Activated CD8-positive, alpha-beta memory T cell treated with anti-CD3 and anti-CD28 coated beads for 36 hours (primary cell): Measurements from ENCODE around the gene SLC6A9. TPM values are rescaled to one million over a fixed set of nuclear protein-coding genes. Genes with fewer than 3 reads are reported as not detected.

Source experiments
- CTCF ChIA-PET: fragments of 350-600 bp; sonication (Branson Sonifier 250); formaldehyde crosslinking; loops from one replicate; lab custom pipeline; 2021; ENCODE audit warnings: antibody characterized with exemption; lab: Charles Lee
- POLR2A ChIA-PET: fragments of 350-600 bp; sonication (Branson Sonifier 250); formaldehyde crosslinking; loops from one replicate; lab custom pipeline; 2021; ENCODE audit warnings: antibody characterized with exemption; lab: Charles Lee
- total RNA-seq, 2 experiments: library from RNA; stranded (reverse); gene quantifications; one replicate each; pipeline ENCODE4 v1.2.3, GENCODE V29; 2021

Gene SLC6A9
- total RNA-seq, 2 experiments from 2014 or later, result 11.0 to 12.2 TPM

DNA sequence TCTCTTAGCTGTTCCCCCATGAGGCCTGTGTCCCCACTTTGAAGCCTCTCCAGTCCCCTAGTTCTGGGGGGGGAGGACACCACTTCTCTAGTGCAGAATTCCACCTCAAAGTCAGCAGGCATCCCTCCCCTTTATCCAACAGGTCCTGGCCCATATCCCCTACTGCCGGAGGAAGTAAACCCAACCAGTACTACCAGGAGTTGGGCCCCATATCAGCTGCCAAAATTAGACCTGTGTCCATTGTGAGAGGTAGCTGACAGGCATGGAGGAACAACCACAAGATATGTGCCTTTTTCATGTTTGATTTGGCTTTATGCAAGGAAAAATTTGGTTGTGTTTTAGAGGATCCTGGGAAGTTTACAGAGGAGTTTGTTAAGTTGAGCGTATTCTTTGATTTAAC lies 22.1 kb upstream of the SLC6A9 start:
- POLR2A ChIA-PET, result no interaction called here
- CTCF ChIA-PET, result no interaction called here

DNA sequence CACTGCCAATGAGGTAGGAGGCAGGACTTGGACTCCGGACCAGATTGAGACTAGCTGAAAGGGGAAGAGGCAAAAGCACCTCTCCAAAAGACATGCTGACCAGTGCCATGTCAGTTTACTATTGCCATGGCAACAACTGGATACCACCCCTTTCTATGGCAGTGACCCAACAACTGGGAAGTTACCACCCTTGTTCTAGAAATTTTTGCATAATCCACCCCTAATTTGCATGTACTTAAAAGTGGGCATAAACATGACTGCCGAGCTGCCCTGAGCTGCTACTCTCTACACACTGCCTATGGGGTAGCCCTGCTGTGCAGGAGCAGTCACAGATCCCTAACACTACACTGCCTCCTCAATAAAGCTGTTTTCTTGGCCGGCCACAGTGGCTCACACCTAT lies 19.0 kb upstream of the SLC6A9 start:
- ChIA-PET POLR2A (no interaction called here), CTCF (no interaction called here)

DNA sequence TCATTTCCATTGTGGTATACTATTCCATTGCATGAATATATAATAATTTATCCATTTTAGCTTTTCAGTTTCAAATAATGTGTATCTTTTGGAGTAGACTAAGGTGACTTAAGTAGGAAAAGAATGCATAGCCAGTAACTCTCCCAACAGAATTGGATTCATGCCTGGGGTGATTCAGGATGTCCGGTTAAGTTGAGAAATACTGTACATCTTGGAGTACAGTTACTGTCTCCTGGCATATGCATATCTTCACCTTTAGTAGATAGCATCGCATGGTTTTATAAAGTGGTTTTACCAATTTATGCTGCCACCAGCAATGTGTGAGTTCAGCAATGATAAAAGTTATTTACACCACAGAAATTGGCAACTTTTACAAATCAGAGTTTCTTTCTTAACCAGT lies 18.6 kb upstream of the SLC6A9 start:
- CTCF ChIA-PET, result no interaction called here
- POLR2A ChIA-PET, result no interaction called here

DNA sequence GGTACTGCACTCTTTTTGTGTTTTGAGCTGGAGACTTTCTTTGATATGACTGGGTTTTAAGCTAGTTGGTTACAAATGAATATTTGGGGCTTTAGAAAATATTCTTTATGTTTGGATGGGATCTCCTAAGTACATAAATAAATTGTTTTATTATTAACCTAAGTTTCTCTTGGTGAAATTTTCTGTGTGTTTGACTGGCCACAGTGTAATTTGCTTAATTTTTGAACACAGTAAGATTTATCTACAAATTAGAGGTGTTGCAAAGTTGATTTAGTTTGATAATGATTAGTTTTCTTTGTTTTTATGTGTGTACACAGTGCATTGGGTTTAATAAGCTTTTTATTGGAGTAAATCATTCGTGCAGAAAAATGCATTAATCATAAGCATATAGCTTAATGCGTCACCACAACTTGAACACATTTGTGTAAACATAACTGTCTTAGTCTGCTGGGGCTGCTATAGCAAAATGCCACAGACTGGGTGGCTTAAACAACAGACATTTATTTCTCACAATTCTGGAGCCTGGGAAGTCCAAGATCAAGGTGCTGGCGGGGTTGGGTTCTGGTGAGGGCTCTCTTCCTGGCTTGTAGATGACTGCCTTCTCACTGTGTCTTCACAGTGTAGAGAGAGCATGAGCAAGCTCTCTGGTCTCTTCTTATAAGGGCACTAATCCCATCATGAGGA lies 17.4 kb upstream of the SLC6A9 start:
- POLR2A ChIA-PET, result interaction anchor here (0.6 kb wide), 1 partner anchor 18 kb away, joined by 3 read pairs; no protein-coding TSS in a partner anchor
- CTCF ChIA-PET, result interaction anchor here (0.5 to 2.9 kb wide), 16 partner anchors 8 to 1752 kb away, joined by 3 to 23 read pairs (median 4); partner anchors contain the start of genes SLC6A9 and ST3GAL3

DNA sequence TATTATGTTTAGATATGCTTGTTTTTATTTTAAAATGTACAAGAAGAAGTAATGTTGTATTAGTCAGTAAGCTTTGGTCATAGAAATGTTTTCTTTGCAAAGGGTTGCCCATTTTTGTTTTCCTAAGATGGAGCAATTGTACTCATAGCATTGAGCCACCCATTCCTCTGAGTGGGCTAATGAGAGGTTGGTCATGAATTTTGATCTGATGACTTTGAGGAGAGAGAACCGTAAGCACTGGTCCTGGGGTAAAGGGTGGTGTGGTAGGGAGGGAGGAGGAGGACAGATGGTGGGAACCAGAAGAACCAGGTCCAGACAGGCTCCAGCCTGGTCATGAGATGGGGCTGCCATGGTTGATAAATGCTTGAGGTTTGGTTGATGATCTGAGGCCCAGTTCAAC lies 15.9 kb upstream of the SLC6A9 start:
- ChIA-PET POLR2A (no interaction called here), CTCF (interaction anchor here (0.7 to 2.9 kb wide), 15 partner anchors 11 to 1323 kb away, joined by 3 to 23 read pairs (median 4); partner anchors contain the start of genes ATP6V0B and CCDC24)

DNA sequence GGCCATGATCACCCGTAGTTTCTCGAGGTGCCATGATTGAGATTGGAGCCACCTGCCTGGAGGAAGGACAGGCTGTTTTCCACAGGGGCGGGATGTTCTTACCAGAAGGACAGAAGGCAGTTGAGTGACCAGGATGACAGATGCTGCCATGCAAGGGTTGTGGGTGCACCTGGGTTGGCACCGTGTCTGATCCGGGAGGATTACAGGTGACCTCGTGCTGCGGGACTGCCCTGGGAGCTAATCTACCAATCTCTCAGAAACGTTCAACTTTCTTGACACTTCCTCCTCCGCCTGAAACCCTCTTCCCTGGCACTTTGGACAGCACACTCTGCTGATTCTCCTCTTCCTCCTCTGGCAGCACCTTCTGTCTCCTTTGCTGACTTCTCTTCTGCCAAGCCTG lies 13.8 kb upstream of the SLC6A9 start:
- CTCF ChIA-PET, result no interaction called here
- POLR2A ChIA-PET, result no interaction called here

DNA sequence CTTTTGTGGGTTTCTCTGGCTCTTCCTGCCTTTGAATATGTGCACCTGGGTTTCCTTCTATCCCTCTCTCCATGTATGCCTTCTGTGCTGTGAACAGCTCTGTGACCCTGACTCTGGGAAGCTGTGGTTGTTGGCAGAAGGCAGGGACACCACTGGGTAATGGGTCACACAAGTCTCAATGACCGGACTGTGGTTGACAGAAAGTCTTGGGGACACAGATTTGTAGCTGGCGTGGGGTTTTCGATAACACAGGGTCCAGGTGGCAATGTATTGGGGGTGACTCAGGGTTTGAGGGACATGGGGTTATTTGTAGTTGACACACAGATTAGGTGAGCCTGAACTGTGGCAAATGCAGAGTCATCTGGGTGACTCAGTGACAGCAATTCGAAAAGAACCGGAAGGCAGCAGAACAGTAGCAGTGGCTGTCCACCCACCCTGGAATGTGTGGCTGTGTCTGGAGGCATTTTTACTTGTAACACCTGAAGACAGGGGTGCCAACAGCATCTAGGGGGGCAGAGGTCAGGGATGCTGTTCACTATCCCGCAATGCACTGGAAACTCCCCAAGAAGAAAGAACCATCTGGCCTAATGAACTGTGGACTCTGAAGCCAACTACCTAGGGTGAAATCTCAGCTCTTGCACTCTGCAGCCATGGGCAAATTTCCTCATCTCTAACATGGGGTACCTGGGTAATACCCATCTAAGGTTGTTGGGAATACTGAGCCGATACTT lies 13.0 kb upstream of the SLC6A9 start:
- POLR2A ChIA-PET, result no interaction called here
- CTCF ChIA-PET, result interaction anchor here (3.6 kb wide), 1 partner anchor 39 kb away, joined by 20 read pairs; no protein-coding TSS in a partner anchor

DNA sequence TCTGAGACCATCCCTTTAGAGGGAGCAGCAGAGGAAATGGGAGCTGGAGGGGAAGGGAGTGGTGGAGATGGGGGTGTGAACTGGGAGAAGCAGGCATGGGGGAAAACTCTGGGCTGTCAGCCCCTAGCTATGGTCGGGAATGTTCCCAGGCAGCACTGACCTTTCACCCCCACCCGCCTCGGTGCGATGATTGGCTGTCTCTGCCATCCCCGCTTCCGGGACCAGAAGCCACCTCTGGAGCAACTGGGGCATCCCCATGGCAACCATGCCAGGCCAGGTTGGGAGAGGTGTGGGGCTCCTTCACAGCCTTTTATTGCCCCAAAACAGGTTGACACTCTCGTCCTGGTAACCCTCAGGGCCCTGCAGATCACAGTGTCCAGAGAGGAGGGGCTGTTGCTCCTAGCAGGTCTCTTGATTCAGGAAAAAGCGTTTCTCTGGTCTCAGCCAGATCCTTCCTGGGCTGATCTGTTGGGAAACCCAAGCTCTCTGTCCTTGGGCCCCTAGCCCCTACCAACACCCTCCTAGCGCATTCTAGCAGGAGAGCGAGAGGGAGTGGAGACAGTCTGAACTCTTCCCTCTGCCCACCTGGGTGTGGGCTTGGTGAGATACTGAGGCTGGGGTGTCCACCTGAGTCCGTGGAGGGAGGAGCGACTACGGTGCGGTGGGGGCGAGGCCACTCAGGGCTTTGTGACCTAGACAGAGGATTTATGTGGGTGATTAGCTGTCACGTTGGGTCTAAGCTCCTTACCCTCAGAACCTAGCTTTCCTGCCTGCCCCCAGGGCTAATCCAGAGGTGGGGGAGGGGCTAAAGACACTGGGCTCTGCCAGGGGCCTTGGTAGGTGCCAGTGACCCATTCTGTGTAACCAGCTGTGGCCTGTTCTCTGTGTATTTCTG lies 12.2 kb upstream of the SLC6A9 start:
- ChIA-PET CTCF (interaction anchor here (3.6 kb wide), 1 partner anchor 38 kb away, joined by 20 read pairs; no protein-coding TSS in a partner anchor), POLR2A (no interaction called here)

DNA sequence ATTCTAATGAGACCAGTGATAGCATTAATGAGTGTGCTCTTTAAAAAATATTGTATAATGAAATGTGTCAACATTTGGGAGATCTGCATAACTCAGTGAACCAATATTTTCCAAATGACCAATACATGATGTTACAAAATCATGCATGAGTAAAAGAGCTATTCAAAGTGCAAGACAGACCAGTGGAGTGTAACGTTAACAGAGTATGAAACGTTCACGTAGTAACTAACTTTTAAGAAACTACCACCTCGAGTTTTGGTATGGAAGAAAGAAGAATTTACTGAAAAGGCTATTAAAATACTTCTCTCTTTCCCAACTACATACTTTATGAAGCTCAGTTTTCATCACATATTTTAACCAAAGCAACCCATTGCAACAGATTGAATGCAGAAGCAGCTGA lies 9.6 kb upstream of the SLC6A9 start:
- POLR2A ChIA-PET, result interaction anchor here (0.5 kb wide), 1 partner anchor 124 kb away, joined by 3 read pairs; no protein-coding TSS in a partner anchor
- CTCF ChIA-PET, result interaction anchor here (3.6 kb wide), 1 partner anchor 35 kb away, joined by 20 read pairs; no protein-coding TSS in a partner anchor

DNA sequence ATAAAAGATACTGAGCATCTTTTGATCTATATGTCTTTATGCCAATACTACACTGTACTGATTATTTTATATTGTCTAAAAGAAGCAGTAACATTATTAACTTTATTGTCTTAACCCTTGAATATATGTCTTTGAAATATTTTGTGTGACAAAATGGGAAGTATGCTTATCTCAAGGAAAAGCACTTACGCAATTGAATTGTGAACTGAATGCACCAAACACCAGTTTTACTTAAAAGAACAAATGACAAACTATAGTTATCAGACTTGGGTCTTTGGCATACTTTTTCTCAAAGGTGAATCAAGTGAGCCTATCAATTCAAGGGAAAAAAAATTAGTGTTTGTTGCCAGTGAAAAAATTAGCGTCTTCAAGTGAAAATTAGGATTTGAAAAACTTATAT lies 9.2 kb upstream of the SLC6A9 start:
- POLR2A ChIA-PET, result interaction anchor here (0.5 kb wide), 1 partner anchor 125 kb away, joined by 3 read pairs; no protein-coding TSS in a partner anchor
- CTCF ChIA-PET, result interaction anchor here (1.2 to 3.6 kb wide), 3 partner anchors 35 to 47 kb away, joined by 3 to 20 read pairs (median 8); no protein-coding TSS in a partner anchor

DNA sequence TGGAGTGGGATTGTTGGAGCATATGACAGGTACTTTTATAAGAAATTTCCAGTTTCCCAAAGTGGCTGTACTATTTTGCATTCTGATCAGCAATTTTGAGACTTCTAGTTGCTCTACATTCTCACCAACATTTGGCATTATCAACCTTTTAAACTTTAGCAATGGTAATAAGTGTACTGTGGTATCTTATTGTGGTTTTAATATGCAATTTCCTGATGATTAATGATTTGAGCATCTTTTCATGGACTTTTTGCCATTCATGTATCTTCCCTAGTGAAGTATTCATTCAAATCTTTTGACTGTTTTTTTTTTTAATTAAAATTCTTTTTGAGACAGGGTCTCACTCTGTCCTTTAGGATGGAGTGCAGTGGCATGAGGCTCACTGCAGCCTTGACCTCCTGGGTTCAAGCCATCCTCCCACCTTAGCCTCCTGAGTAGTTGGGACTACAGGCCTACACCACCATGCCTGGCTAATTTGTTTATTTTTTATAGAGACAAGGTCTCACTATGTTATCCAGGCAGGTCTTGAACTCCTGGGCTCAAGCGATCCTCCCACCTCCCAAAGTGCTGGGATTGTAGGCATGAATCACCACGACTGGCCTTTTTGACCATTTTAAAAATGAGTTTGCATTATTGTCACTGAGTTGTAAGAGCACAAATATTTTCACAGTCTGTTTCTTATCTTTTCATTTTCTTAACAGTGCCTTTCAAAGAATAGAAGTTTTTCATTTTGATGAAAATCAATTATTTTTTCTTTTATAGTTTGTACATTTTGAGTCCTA lies 7.8 kb upstream of the SLC6A9 start:
- CTCF ChIA-PET, result interaction anchor here (1.2 to 1.4 kb wide), 2 partner anchors 34 to 46 kb away, joined by 3 to 8 read pairs; no protein-coding TSS in a partner anchor
- POLR2A ChIA-PET, result no interaction called here

DNA sequence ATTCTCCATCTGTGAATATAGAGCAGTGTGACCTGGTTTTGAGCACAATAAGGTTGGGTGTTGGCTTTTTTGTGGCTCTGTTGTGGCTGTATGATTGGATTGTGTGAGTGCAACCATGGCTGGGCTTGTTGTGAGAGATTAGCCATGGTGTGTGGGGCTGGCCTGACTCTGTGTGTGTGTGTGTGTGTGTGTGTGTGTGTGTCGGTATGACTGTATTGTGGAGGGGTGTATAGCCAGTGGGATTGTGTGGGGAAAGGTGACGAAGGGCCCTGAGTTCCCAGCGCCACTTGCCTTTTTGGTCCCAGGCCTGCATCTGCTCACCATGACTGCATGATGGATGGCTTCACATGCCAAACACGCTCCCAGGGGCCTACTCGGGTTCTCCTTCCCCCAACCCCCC lies 5.9 kb upstream of the SLC6A9 start:
- ChIA-PET CTCF (interaction anchor here (0.8 to 4.3 kb wide), 9 partner anchors 9 to 274 kb away, joined by 3 to 55 read pairs (median 4); no protein-coding TSS in a partner anchor), POLR2A (interaction anchor here (1.5 kb wide), 1 partner anchor 32 kb away, joined by 4 read pairs; no protein-coding TSS in a partner anchor)

DNA sequence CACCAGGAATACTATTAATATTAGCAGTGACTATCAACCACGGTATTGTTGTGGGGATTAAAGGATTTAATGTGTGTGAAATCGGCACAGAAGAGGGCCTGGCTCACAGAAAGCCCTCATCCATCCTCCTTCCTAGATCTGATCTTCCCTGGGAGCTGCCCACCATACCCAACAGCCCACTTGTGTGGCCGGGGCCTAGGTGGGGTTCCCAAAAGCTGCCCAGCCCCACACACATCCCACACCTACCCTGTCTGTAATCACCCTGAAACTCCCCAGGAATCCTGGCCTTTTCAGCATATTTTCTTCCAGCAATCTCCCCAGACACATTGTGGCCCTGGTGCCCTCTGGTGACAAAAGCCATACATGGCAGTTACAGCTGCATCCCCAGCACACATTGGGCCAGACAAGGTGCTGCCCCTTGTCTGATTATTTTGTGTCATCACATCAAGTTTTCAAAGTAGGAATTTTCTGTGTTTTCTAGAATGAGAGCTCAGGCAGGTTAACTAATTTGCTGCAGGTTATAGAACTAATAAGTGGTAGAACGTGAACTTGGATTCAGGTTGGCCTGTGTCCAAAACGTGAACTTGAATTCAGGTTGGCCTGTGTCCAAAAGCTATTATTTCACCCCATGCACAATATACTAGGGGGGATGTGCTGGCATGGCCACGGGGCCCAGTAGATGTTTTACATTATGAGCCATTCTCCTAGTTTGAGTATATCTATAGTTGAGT lies 5.3 kb upstream of the SLC6A9 start:
- ChIA-PET CTCF (interaction anchor here (0.8 to 4.3 kb wide), 9 partner anchors 9 to 273 kb away, joined by 3 to 55 read pairs (median 4); no protein-coding TSS in a partner anchor), POLR2A (interaction anchor here (1.5 kb wide), 1 partner anchor 31 kb away, joined by 4 read pairs; no protein-coding TSS in a partner anchor)

DNA sequence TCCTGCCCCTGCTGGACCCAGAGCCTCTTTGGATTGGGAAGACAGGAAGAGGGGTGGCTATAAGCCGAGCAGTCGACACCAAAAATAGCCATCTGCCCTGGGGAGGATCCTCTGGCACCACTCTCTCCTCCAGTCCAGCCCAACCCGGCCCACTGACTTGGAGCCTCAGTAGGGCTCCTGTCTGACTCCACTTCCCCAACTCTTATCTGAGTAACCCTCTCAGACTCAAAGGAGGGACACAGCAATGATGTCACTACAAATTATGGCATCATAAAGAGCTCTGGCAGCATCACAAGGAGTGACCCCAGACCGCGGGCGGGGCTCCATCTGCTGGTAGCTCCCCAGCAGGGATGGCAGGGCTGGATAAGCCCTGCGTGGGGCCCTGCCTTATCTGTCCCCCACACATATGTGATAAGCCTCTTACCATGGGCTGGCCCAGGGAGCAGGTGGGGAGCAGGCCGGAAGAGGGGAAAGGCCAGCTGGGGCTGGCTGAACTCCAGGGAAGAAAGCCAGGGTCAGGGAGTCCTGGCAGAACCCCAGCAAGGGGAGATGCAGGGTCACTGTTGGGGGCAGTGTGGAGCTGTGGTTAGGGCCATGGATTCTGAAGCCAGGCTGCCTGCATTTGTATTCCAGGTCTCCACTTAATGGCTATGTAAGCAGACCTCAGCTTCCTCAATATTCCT lies 4.6 kb upstream of the SLC6A9 start:
- CTCF ChIA-PET, result interaction anchor here (1.1 to 4.3 kb wide), 7 partner anchors 8 to 272 kb away, joined by 3 to 55 read pairs (median 7); no protein-coding TSS in a partner anchor
- POLR2A ChIA-PET, result interaction anchor here (1.5 kb wide), 1 partner anchor 31 kb away, joined by 4 read pairs; no protein-coding TSS in a partner anchor

DNA sequence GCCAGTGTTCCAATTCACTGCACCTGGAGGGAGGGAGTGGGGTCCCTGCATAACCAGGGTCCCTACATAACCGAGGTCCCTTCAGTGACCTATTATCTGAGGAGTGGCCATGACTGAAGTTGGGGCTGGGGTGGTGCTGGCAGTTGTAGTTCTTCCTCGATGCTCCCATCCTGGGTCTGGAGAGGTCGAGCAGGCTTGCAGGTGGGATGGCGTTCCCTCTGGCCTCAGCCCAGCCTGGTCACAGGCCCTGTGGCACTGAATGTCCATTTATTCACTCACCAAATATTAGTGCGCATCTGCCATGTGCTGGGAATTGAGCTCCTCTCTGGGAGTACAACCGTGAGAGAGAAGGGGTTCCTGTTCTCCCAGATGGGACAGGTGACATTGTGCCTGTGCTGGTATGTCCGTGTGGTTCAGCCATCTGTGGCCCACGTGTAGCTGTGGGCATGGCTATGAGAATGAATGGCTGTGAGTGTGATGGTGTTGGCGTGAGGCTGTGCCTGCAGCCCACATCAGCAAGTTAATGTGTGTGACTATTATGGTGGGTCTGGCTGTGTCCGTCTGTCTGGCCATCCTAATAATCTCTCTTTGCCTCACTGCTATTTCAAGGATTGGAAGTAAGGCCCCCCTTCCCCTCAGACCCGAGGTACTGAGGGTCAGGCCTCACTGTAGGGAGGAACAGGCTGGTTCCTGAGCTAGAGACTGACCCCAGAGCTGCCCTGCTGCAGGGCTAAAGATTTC lies 3.9 kb upstream of the SLC6A9 start:
- ChIA-PET CTCF (interaction anchor here (1.6 to 4.3 kb wide), 4 partner anchors 13 to 269 kb away, joined by 3 to 55 read pairs (median 11); no protein-coding TSS in a partner anchor), POLR2A (no interaction called here)

DNA sequence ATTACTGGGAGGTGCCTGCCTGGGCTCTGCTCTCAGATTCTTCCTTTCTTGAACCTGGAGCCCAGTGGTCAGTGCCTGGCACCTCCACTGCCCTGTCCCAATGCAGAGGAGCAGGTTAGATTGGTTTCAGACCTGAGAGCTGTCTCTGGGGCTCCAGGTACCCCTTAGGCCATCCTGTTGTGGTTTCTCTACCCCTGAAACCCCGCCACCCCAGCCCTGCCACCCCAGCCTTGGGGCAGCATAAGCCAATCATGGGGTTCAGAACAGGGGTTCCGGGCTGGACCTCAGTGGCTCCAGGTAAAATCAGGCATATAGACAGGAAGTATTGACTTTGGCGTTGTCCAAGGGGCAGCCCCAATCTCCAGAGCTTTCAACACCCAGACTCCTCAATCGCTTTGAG lies 3.2 kb upstream of the SLC6A9 start:
- POLR2A ChIA-PET, result no interaction called here
- CTCF ChIA-PET, result interaction anchor here (4.3 kb wide), 1 partner anchor 29 kb away, joined by 55 read pairs; no protein-coding TSS in a partner anchor
